PFSK-1 (cell line): Measurements from ENCODE around the gene RPP30.

ENCODE experiments used
- FOXP2 ChIP-seq: optimal IDR thresholded peaks from 2 replicates; pipeline ENCODE3; 2011; ENCODE audit warnings: borderline replicate concordance, control low read depth, inconsistent platforms; ENCODE audit not compliant: insufficient read depth; ENCODE audit errors: extremely low read length, extremely low read depth
- POLR2AphosphoS5 ChIP-seq: IDR thresholded peaks from 2 replicates; pipeline ENCODE4 v1.6.1; 2012; ENCODE audit warnings: low read depth, mild to moderate bottlenecking, control low read depth, low read length, moderate library complexity
- REST ChIP-seq, 2 experiments: IDR thresholded peaks; 2 replicates each; pipeline versions ENCODE4 v1.6.1 to v1.8.0; 2011 to 2012; ENCODE audit warnings: low read depth in 2 of 2, low read length in 2 of 2, control low read depth in 1 of 2, inconsistent platforms in 1 of 2, mild to moderate bottlenecking in 1 of 2, moderate library complexity in 1 of 2; ENCODE audit not compliant: insufficient read depth in 1 of 2
- SIN3A ChIP-seq: IDR thresholded peaks from 2 replicates; pipeline ENCODE4 v1.6.1; 2012; ENCODE audit warnings: mild to moderate bottlenecking, low read length, moderate library complexity, borderline replicate concordance; ENCODE audit not compliant: insufficient read depth
- TAF1 ChIP-seq: IDR thresholded peaks from 2 replicates; pipeline ENCODE4 v1.6.1; 2012; ENCODE audit warnings: low read length, control low read depth, borderline replicate concordance; ENCODE audit not compliant: insufficient read depth

- TF ChIP-seq TAF1 (no peak), SIN3A (no peak), POLR2AphosphoS5 (no peak), REST (IDR thresholded peaks at IDR 0.05; ENCODE audit: insufficient read depth in 1 of 2, low read depth in 2 of 2, low read length in 2 of 2) (no peak), FOXP2 (no peak)
Measured at GRCh38 chr10:90822508-90822907, 49.3 kb upstream of the RPP30 start.
